GM12878 (cell line): ENCODE results near the gene SLC29A1.

Experiments
- ATF3 ChIP-seq: IDR thresholded peaks from 2 replicates; pipeline ENCODE4 v1.6.1; 2011; ENCODE audit warnings: low read depth, mild to moderate bottlenecking, low read length, moderate library complexity, borderline replicate concordance; ENCODE audit errors: extremely low read depth
- CHD2 ChIP-seq: IDR thresholded peaks from 2 replicates; pipeline ENCODE4 v1.6.1; 2011; ENCODE audit warnings: low read depth, low read length, improper control_type of control experiment, borderline replicate concordance
- CREB1 ChIP-seq: IDR thresholded peaks from 2 replicates; pipeline ENCODE4 v1.6.1; 2012; ENCODE audit warnings: low read depth, mild to moderate bottlenecking, inconsistent platforms
- FOXM1 ChIP-seq: IDR thresholded peaks from 2 replicates; pipeline ENCODE4 v1.6.1; 2012; ENCODE audit warnings: low read depth, mild to moderate bottlenecking, inconsistent platforms, low read length, moderate library complexity
- LARP7 ChIP-seq: fragments of 450-650 bp; IDR thresholded peaks from 2 replicates; pipeline ENCODE4 v1.6.1; 2017; ENCODE audit warnings: mild to moderate bottlenecking
- NR2F1 ChIP-seq: fragments of 450-650 bp; conservative IDR thresholded peaks from 2 replicates; pipeline ENCODE4 v1.6.1; 2017; ENCODE audit warnings: mild to moderate bottlenecking
- RAD21 ChIP-seq: IDR thresholded peaks from 2 replicates; pipeline ENCODE4 v1.6.1; 2011; ENCODE audit warnings: mild to moderate bottlenecking, low read depth, low read length, moderate library complexity; ENCODE audit not compliant: insufficient read depth
- WRNIP1 ChIP-seq: IDR thresholded peaks from 2 replicates; pipeline ENCODE4 v1.6.1; 2011; ENCODE audit warnings: low read depth, low read length, improper control_type of control experiment, borderline replicate concordance
- TF ChIP-seq, protein P1 (sequence below), 3 experiments: IDR thresholded peaks in 2 of 3; conservative IDR thresholded peaks in 1 of 3; 2 replicates each; pipeline ENCODE4 v1.5.1; 2011; ENCODE audit warnings: low read depth in 3 of 3, low read length in 3 of 3, mild to moderate bottlenecking in 3 of 3, control low read depth in 2 of 3, moderate library complexity in 2 of 3, inconsistent platforms in 1 of 3, mixed read lengths in 1 of 3; ENCODE audit not compliant: control insufficient read depth in 2 of 3, insufficient read depth in 1 of 3; ENCODE audit errors: extremely low read depth in 1 of 3

- TF ChIP-seq NR2F1 (no peak), FOXM1 (no peak), CREB1 (no peak), WRNIP1 (no peak), ATF3 (no peak), CHD2 (no peak), LARP7 (no peak), RAD21 (no peak)
- TF ChIP-seq, protein P1, sequence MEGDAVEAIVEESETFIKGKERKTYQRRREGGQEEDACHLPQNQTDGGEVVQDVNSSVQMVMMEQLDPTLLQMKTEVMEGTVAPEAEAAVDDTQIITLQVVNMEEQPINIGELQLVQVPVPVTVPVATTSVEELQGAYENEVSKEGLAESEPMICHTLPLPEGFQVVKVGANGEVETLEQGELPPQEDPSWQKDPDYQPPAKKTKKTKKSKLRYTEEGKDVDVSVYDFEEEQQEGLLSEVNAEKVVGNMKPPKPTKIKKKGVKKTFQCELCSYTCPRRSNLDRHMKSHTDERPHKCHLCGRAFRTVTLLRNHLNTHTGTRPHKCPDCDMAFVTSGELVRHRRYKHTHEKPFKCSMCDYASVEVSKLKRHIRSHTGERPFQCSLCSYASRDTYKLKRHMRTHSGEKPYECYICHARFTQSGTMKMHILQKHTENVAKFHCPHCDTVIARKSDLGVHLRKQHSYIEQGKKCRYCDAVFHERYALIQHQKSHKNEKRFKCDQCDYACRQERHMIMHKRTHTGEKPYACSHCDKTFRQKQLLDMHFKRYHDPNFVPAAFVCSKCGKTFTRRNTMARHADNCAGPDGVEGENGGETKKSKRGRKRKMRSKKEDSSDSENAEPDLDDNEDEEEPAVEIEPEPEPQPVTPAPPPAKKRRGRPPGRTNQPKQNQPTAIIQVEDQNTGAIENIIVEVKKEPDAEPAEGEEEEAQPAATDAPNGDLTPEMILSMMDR (IDR thresholded peaks at IDR 0.05 in 2 of 3, conservative IDR thresholded peaks at IDR 0.05 in 1 of 3; ENCODE audit: control insufficient read depth in 2 of 3, extremely low read depth in 1 of 3, insufficient read depth in 1 of 3, low read depth in 3 of 3, low read length in 3 of 3) = no peak
Observed at GRCh38 chr6:44273617-44274016, 50.2 kb downstream of the SLC29A1 start.
